A673 (cell line): ENCODE results near the gene IKZF3.
"Not testable (repeated sequence)": the region's sequence is repeated elsewhere in the genome, so short reads cannot be mapped to it uniquely, and the experiment has no call there.

Source experiments
- CTCF ChIP-seq: fragments of 300-800, 200-600 bp; sonication (generic); conservative IDR thresholded peaks from 2 replicates; pipeline ENCODE4 v1.5.1; 2017; ENCODE audit warnings: low read depth, mild to moderate bottlenecking, antibody characterized with exemption, low read length, moderate library complexity, mixed read lengths
- EZH2 ChIP-seq: fragments of 200-600 bp; sonication (generic); IDR thresholded peaks from 2 replicates; pipeline ENCODE4 v1.6.1; 2017; ENCODE audit warnings: borderline replicate concordance, low read depth, mild to moderate bottlenecking, mixed read lengths, antibody characterized with exemption, low read length; ENCODE audit not compliant: poor library complexity, severe bottlenecking

GRCh38 chr17:39748444-39749034, 115.6 kb downstream of the IKZF3 start:
- TF ChIP-seq EZH2, CTCF: not testable (repeated sequence)
